ENCODE measurements around the gene NEURL1. TPM values are rescaled to one million over a fixed set of nuclear protein-coding genes. Genes with fewer than 3 reads are reported as not detected.
"Not testable (repeated sequence)": the region's sequence is repeated elsewhere in the genome, so short reads cannot be mapped to it uniquely, and the experiment has no call there.

The NEURL1 gene
- total RNA-seq, 4 donors from 2014 or later: 0.39 to 0.60 TPM; not detected in 2

GRCh38 chr10:103480521-103480920 is 13.0 kb upstream of the NEURL1 start:
- Histone ChIP-seq H3K27ac (no peak overlapping the region), H3K4me1 (peaks cover 0 to 17% (median 0%) of the 10 kb centered on the region in 4 donors), H3K36me3 (no peaks in the 10 kb centered on the region), H3K4me3 (no peak overlapping the region), H3K27me3 (no peaks in the 10 kb centered on the region), H3K9me3 (no peaks in the 10 kb centered on the region)
- 55 to 56% methylated on average over 5 of the region's 5 CpGs for WGBS, 2 donors
- no peak for DNase-seq (ENCODE audit: low spot score in 2 of 2)
- TF ChIP-seq CTCF (IDR thresholded peaks at IDR 0.05) (no peak), EP300 (IDR thresholded peaks at IDR 0.05) (no peak), POLR2A (IDR thresholded peaks at IDR 0.05) (no peak)

GRCh38 chr10:103481974-103482531 is 11.5 kb upstream of the NEURL1 start:
- TF ChIP-seq POLR2A (IDR thresholded peaks at IDR 0.05) (no peak), EP300 (IDR thresholded peaks at IDR 0.05) (no peak), CTCF (IDR thresholded peaks at IDR 0.05) (peak; percentile 49 to 73 (median 56))

GRCh38 chr10:103486635-103487409 is 6.7 kb upstream of the NEURL1 start:
- not testable (repeated sequence) for H3K4me3 ChIP-seq; H3K9me3 ChIP-seq; H3K36me3 ChIP-seq; H3K4me1 ChIP-seq; DNase-seq (ENCODE audit: low spot score in 2 of 2); H3K27ac ChIP-seq; H3K27me3 ChIP-seq
- WGBS, 2 donors: 66 to 88% methylated on average over 8 of the region's 8 CpGs

More at GRCh38 chr10:103481974-103482531, 11.5 kb upstream of the NEURL1 start:
- Histone ChIP-seq H3K36me3 (no peaks in the 10 kb centered on the region), H3K27ac (no peak overlapping the region), H3K4me3 (no peak overlapping the region), H3K4me1 (peaks cover 0 to 22% (median 0%) of the 10 kb centered on the region in 4 donors), H3K9me3 (no peaks in the 10 kb centered on the region), H3K27me3 (no peaks in the 10 kb centered on the region)
- WGBS, 2 donors: 32 to 50% methylated on average over 12 of the region's 12 CpGs
- peak in 1 of 2 donors; percentile 87 for DNase-seq (ENCODE audit: low spot score in 2 of 2)

- Histone ChIP-seq H3K4me1 (peaks cover 0 to 12% (median 0%) of the 10 kb centered on the region in 4 donors), H3K4me3 (no peak overlapping the region), H3K9me3 (no peaks in the 10 kb centered on the region), H3K27me3 (peaks cover 0 to 1% of the 10 kb centered on the region in 2 donors), H3K27ac (no peak overlapping the region), H3K36me3 (no peaks in the 10 kb centered on the region)
- 57 to 64% methylated on average over 2 of the region's 2 CpGs for WGBS, 2 donors
- TF ChIP-seq CTCF (IDR thresholded peaks at IDR 0.05): no peak
- TF ChIP-seq POLR2A (IDR thresholded peaks at IDR 0.05): no peak
- no peak for TF ChIP-seq EP300 (IDR thresholded peaks at IDR 0.05)
- DNase-seq (ENCODE audit: low spot score in 2 of 2): no peak
These were observed 6.1 kb upstream of the NEURL1 start for GRCh38 chr10:103487410-103487708.

GRCh38 chr10:103490986-103491314 is 2.6 kb upstream of the NEURL1 start:
- no peak for DNase-seq (ENCODE audit: low spot score in 2 of 2)

More at GRCh38 chr10:103490986-103491314, 2.6 kb upstream of the NEURL1 start:
- H3K9me3 ChIP-seq: no peaks in the 10 kb centered on the region
- H3K4me1 ChIP-seq: peaks cover 0 to 30% (median 11%) of the 10 kb centered on the region in 4 donors
- 80 to 83% methylated on average over 1 of the region's 1 CpG for WGBS, 2 donors
- H3K36me3 ChIP-seq: no peaks in the 10 kb centered on the region
- H3K27me3 ChIP-seq: peaks cover 0 to 34% of the 10 kb centered on the region in 2 donors
- TF ChIP-seq CTCF (IDR thresholded peaks at IDR 0.05): no peak
- no peak for TF ChIP-seq POLR2A (IDR thresholded peaks at IDR 0.05)
- TF ChIP-seq EP300 (IDR thresholded peaks at IDR 0.05): no peak
- no peak overlapping the region for H3K27ac ChIP-seq
- H3K4me3 ChIP-seq: no peak overlapping the region

All from tibial nerve (tissue), 4 donors.